Neutrophil (primary cell): ENCODE results near the gene PLEKHH3.

ENCODE experiments used
- H3K27ac ChIP-seq: fragments of 200-600 bp; sonication (generic); 2 replicates; pipeline ENCODE4 v1.5.1; 2016; ENCODE audit warnings: mild to moderate bottlenecking, moderate library complexity
- H3K27me3 ChIP-seq: fragments of 200-600 bp; sonication (generic); 2 replicates; pipeline ENCODE4 v1.6.0; 2016; ENCODE audit warnings: mild to moderate bottlenecking
- H3K36me3 ChIP-seq: fragments of 200-600 bp; sonication (generic); 2 replicates; pipeline ENCODE4 v1.5.1; 2017
- H3K4me1 ChIP-seq, 2 experiments: fragments of 200-600 bp in 1 of 2; sonication (generic) in 1 of 2; 1 replicate in 1 of 2; 2 replicates in 1 of 2; pipeline versions ENCODE4 v1.5.1 to v1.6.1; 2013 to 2016; ENCODE audit warnings: low read depth in 1 of 2, low read length in 1 of 2, mild to moderate bottlenecking in 1 of 2, moderate library complexity in 1 of 2; ENCODE audit not compliant: control insufficient read depth in 1 of 2, insufficient read depth in 1 of 2
- H3K4me3 ChIP-seq, 2 experiments: fragments of 200-600 bp in 1 of 2; sonication (generic) in 1 of 2; 1 replicate in 1 of 2; 2 replicates in 1 of 2; pipeline ENCODE4 v1.5.1; 2013 to 2016; ENCODE audit warnings: low read depth in 1 of 2, low read length in 1 of 2, mild to moderate bottlenecking in 1 of 2, moderate library complexity in 1 of 2
- H3K9me3 ChIP-seq: fragments of 200-600 bp; sonication (generic); 2 replicates; pipeline ENCODE4 v1.5.1; 2016
- CTCF ChIP-seq: fragments of 200-600 bp; sonication (generic); IDR thresholded peaks from 2 replicates; pipeline ENCODE4 v1.5.1; 2016; ENCODE audit warnings: antibody characterized with exemption

Gene PLEKHH3

GRCh38 chr17:42700586-42701289, 23.9 kb upstream of the PLEKHH3 start:
- Histone ChIP-seq H3K4me3 (no peak overlapping the region), H3K9me3 (no peaks in the 10 kb centered on the region), H3K4me1 (no peaks in the 10 kb centered on the region), H3K36me3 (peaks cover 91% of the 10 kb centered on the region), H3K27me3 (no peaks in the 10 kb centered on the region), H3K27ac (no peak overlapping the region)
- TF ChIP-seq CTCF, result no peak

- Histone ChIP-seq H3K27me3 (no peaks in the 10 kb centered on the region), H3K9me3 (no peaks in the 10 kb centered on the region), H3K4me3 (no peak overlapping the region), H3K36me3 (peaks cover 82% of the 10 kb centered on the region), H3K27ac (no peak overlapping the region), H3K4me1 (no peaks in the 10 kb centered on the region)
- no peak for TF ChIP-seq CTCF
Observed at GRCh38 chr17:42699415-42699740, 22.6 kb upstream of the PLEKHH3 start.

- Histone ChIP-seq H3K27ac (no peak overlapping the region), H3K27me3 (no peaks in the 10 kb centered on the region), H3K9me3 (no peaks in the 10 kb centered on the region), H3K36me3 (peaks cover 77% of the 10 kb centered on the region), H3K4me3 (no peak overlapping the region), H3K4me1 (no peaks in the 10 kb centered on the region)
- TF ChIP-seq CTCF, result no peak
Observed at GRCh38 chr17:42698736-42699414, 22.1 kb upstream of the PLEKHH3 start.

GRCh38 chr17:42697108-42697811, 20.5 kb upstream of the PLEKHH3 start:
- TF ChIP-seq CTCF, result no peak
- H3K27ac ChIP-seq, result no peak overlapping the region
- no peaks in the 10 kb centered on the region for H3K4me1 ChIP-seq
- H3K4me3 ChIP-seq, result no peak overlapping the region
- H3K27me3 ChIP-seq, result no peaks in the 10 kb centered on the region
- no peaks in the 10 kb centered on the region for H3K9me3 ChIP-seq
- peaks cover 61% of the 10 kb centered on the region for H3K36me3 ChIP-seq

- Histone ChIP-seq H3K4me3 (no peak overlapping the region), H3K4me1 (no peaks in the 10 kb centered on the region), H3K27me3 (no peaks in the 10 kb centered on the region), H3K27ac (no peak overlapping the region), H3K9me3 (no peaks in the 10 kb centered on the region), H3K36me3 (peaks cover 43% of the 10 kb centered on the region)
- TF ChIP-seq CTCF, result no peak
Observed at GRCh38 chr17:42695500-42695899, 18.7 kb upstream of the PLEKHH3 start.
